ENCODE results near the gene RPL41.

Gene RPL41

DNA sequence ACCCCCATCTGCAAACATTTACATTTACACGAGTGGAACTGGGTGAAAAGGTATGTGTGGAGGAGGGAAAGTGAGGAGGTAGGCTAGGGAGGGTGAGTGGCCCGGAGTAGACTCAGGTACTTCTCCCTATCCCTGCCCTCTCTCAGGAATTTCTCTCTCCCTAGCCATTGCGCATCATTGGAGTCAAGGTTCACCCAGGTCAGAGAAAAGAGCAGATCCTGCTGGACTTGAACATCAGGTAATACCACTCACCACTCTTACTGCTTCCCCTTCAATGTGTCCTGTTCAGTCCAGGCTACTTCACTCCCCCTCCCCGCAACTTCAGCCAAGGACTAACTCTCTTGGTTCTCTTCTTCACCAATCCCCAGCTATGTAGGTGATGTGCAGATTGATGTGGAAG is 14.4 kb downstream of the RPL41 start:
- H3K9me3 ChIP-seq (ENCODE audit: severe bottlenecking) = no peaks in the 10 kb centered on the region
- TF ChIP-seq, protein P1, sequence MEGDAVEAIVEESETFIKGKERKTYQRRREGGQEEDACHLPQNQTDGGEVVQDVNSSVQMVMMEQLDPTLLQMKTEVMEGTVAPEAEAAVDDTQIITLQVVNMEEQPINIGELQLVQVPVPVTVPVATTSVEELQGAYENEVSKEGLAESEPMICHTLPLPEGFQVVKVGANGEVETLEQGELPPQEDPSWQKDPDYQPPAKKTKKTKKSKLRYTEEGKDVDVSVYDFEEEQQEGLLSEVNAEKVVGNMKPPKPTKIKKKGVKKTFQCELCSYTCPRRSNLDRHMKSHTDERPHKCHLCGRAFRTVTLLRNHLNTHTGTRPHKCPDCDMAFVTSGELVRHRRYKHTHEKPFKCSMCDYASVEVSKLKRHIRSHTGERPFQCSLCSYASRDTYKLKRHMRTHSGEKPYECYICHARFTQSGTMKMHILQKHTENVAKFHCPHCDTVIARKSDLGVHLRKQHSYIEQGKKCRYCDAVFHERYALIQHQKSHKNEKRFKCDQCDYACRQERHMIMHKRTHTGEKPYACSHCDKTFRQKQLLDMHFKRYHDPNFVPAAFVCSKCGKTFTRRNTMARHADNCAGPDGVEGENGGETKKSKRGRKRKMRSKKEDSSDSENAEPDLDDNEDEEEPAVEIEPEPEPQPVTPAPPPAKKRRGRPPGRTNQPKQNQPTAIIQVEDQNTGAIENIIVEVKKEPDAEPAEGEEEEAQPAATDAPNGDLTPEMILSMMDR (IDR thresholded peaks at IDR 0.05; ENCODE audit: low read depth, low read length) = no peak
- peaks cover 46% of the 10 kb centered on the region for H3K36me3 ChIP-seq
- no peak overlapping the region for H3K27ac ChIP-seq
- no peak for DNase-seq
- no peak overlapping the region for H3K4me3 ChIP-seq (ENCODE audit: low read depth, low read length)
- H3K27me3 ChIP-seq (ENCODE audit: insufficient read depth, low read depth, severe bottlenecking) = no peaks in the 10 kb centered on the region

- H3K4me3 ChIP-seq (ENCODE audit: low read depth, low read length) = no peak overlapping the region
- TF ChIP-seq, protein P1 (IDR thresholded peaks at IDR 0.05; ENCODE audit: low read depth, low read length) = no peak
- no peak overlapping the region for H3K27ac ChIP-seq
- DNase-seq = no peak
- peaks cover 75% of the 10 kb centered on the region for H3K36me3 ChIP-seq
- H3K27me3 ChIP-seq (ENCODE audit: insufficient read depth, low read depth, severe bottlenecking) = no peaks in the 10 kb centered on the region
- no peaks in the 10 kb centered on the region for H3K9me3 ChIP-seq (ENCODE audit: severe bottlenecking)
Measured at GRCh38 chr12:56134897-56135296, 18.5 kb downstream of the RPL41 start.

DNA sequence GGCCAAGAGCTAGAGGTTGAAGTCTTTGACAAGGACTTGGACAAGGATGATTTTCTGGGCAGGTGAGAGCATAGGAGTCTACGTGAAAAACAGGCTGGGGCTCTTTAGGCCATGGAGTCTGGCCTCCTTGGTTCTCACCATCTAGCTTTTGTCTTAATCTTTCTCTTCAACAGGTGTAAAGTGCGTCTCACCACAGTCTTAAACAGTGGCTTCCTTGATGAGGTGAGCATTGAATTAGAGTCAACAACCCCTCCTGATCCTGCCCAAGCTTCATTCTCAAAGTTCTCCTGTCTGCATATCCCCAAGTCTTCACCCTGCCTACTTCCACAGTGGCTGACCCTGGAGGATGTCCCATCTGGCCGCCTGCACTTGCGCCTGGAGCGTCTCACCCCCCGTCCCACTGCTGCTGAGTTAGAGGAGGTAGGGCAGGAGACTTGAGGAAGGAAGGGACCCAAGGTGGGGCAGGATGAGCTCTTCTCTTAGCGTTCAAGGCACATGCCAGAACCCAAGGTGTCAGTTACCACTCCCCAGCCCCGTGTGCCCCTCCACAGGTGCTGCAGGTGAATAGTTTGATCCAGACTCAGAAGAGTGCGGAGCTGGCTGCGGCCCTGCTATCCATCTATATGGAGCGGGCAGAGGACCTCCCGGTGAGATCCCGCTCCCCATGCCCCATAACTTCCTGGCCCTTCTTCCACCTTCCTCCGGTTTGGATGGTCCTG is 21.6 kb downstream of the RPL41 start:
- DNase-seq = no peak
- Histone ChIP-seq H3K36me3 (peaks cover 66% of the 10 kb centered on the region), H3K9me3 (ENCODE audit: severe bottlenecking) (no peaks in the 10 kb centered on the region), H3K27ac (no peak overlapping the region), H3K4me3 (ENCODE audit: low read depth, low read length) (no peak overlapping the region), H3K27me3 (ENCODE audit: insufficient read depth, low read depth, severe bottlenecking) (no peaks in the 10 kb centered on the region)
- TF ChIP-seq, protein P1 (IDR thresholded peaks at IDR 0.05; ENCODE audit: low read depth, low read length) = no peak

DNA sequence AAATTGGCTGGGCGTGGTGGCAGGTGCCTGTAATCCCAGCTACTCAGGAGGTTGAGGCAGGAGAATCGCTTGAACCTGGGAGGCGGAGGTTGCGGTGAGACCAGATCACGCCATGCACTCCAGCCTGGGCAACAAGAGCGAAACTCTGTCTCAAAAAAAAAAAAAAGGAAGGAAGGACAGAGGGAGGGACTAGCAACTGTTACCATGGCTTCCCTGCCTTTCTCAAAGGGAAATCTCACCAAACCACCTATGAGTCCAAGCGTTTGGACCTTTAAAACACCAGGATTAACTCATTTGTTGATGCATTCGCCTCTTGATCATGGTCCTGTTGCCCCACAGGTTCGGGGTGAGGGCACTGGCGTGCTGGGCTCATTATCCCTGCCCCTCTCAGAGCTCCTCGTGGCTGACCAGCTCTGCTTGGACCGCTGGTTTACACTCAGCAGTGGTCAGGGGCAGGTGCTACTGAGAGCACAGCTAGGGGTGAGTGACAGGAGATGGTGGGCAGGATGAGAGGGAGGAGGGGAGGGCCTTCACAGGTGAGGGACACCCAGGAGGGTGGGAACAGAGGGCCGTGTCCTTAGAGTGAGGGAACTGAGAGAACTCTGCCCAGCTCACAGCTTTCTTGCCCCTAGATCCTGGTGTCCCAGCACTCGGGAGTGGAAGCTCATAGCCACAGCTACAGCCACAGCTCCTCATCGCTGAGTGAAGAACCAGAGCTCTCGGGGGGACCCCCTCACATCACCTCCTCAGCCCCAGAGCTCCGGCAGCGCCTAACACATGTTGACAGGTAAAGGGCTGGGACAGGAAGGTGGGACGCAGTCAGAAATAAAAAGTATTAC is 25.7 kb downstream of the RPL41 start:
- H3K27me3 ChIP-seq (ENCODE audit: insufficient read depth, low read depth, severe bottlenecking) = no peaks in the 10 kb centered on the region
- H3K9me3 ChIP-seq (ENCODE audit: severe bottlenecking) = no peaks in the 10 kb centered on the region
- DNase-seq = no peak
- H3K36me3 ChIP-seq = peaks cover 59% of the 10 kb centered on the region
- no peak overlapping the region for H3K4me3 ChIP-seq (ENCODE audit: low read depth, low read length)
- no peak overlapping the region for H3K27ac ChIP-seq
- TF ChIP-seq, protein P1 (IDR thresholded peaks at IDR 0.05; ENCODE audit: low read depth, low read length) = no peak

DNA sequence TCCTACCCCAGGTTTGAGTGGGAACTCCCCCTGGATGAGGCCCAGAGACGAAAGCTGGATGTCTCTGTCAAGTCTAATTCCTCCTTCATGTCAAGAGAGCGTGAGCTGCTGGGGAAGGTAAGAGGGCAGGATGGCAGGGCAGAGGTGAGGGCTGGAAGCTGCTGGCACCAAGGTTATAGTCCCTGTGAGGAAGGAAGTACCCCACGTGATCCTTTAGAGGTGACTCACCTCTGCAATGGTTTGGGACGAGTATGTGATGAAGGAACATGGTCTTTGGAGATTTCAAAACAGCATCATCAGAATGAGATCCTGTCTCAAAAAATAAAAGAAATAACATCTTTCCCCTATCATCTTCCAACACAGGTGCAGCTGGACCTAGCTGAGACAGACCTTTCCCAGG is 26.8 kb downstream of the RPL41 start:
- H3K27me3 ChIP-seq (ENCODE audit: insufficient read depth, low read depth, severe bottlenecking) = no peaks in the 10 kb centered on the region
- H3K36me3 ChIP-seq = peaks cover 49% of the 10 kb centered on the region
- H3K9me3 ChIP-seq (ENCODE audit: severe bottlenecking) = no peaks in the 10 kb centered on the region
- no peak for DNase-seq
- H3K4me3 ChIP-seq (ENCODE audit: low read depth, low read length) = no peak overlapping the region
- no peak overlapping the region for H3K27ac ChIP-seq
- TF ChIP-seq, protein P1 (IDR thresholded peaks at IDR 0.05; ENCODE audit: low read depth, low read length) = no peak

All from WERI-Rb-1 (cell line).